ENCODE data around the gene CORO2B.

DNA sequence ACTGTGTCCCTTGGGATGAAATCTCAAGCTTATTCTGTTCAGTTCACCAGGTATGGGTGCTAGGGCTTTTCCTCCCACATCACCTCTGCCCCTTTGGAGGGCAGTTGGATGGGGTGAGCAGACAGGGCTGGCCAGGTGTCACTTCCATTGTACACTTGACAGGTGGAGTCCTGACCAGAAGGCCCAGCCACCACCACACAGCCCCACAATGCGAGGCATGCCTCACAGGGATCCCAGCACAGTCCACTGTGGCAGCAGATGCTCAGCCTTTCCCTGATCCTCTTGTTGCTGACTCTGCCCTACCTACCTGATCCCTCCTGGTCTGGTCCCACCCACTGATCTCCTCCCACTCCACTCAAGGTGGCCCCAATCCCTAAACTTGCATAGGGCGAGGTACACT is 153.7 kb downstream of the CORO2B start:
- TF ChIP-seq, protein P1, sequence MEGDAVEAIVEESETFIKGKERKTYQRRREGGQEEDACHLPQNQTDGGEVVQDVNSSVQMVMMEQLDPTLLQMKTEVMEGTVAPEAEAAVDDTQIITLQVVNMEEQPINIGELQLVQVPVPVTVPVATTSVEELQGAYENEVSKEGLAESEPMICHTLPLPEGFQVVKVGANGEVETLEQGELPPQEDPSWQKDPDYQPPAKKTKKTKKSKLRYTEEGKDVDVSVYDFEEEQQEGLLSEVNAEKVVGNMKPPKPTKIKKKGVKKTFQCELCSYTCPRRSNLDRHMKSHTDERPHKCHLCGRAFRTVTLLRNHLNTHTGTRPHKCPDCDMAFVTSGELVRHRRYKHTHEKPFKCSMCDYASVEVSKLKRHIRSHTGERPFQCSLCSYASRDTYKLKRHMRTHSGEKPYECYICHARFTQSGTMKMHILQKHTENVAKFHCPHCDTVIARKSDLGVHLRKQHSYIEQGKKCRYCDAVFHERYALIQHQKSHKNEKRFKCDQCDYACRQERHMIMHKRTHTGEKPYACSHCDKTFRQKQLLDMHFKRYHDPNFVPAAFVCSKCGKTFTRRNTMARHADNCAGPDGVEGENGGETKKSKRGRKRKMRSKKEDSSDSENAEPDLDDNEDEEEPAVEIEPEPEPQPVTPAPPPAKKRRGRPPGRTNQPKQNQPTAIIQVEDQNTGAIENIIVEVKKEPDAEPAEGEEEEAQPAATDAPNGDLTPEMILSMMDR (IDR thresholded peaks at IDR 0.05; ENCODE audit: borderline replicate concordance, extremely low read depth, low read length, poor library complexity, severe bottlenecking): no peak
- no peak for TF ChIP-seq EZH2 (IDR thresholded peaks at IDR 0.05; ENCODE audit: borderline replicate concordance, low read depth, low read length, severe bottlenecking)

Measured in DND-41 (cell line).